Ovary (tissue), 9 donors: Measurements from ENCODE around the gene HOXA4. TPM values are rescaled to one million over a fixed set of nuclear protein-coding genes. Genes with fewer than 3 reads are reported as not detected.

ENCODE experiments used
- DNase-seq, 5 donors: peaks; one replicate each; pipeline ENCODE4 v3.0.0-alpha.2; 2019 to 2020
- H3K27ac ChIP-seq, 2 donors: fragments of 200-600 bp; one replicate each; pipeline versions ENCODE4 v1.5.1 to v1.8.0; 2019 to 2022
- H3K27me3 ChIP-seq: fragments of 200-600 bp; one replicate; pipeline ENCODE4 v1.8.0; 2022
- H3K36me3 ChIP-seq: fragments of 200-600 bp; sonication (generic); one replicate; pipeline ENCODE4 v1.5.1; 2019
- H3K4me1 ChIP-seq: one replicate; pipeline ENCODE4 v1.8.1; 2013; ENCODE audit warnings: mild to moderate bottlenecking, moderate library complexity; ENCODE audit not compliant: insufficient read depth
- H3K4me3 ChIP-seq: fragments of 200-600 bp; sonication (generic); one replicate; pipeline ENCODE4 v1.5.1; 2017
- H3K9me3 ChIP-seq, 2 donors: fragments of 200-600 bp in 1 of 2; sonication (generic) in 1 of 2; one replicate each; pipeline versions ENCODE4 v1.5.1 to v1.8.1; 2013 to 2019; ENCODE audit warnings: mild to moderate bottlenecking in 1 of 2, moderate library complexity in 1 of 2
- CTCF ChIP-seq, 3 donors: fragments of 450-650 bp in 2 of 3; fragments of 200-600 bp in 1 of 3; IDR thresholded peaks; one replicate each; pipeline versions ENCODE4 v1.5.1 to v1.8.0; 2016 to 2022; ENCODE audit warnings: antibody characterized with exemption in 3 of 3, mild to moderate bottlenecking in 1 of 3
- EP300 ChIP-seq: sonication (generic); formaldehyde crosslinking; IDR thresholded peaks from one replicate; pipeline ENCODE4 v1.6.1; 2017; ENCODE audit warnings: antibody characterized with exemption
- POLR2A ChIP-seq: fragments of 450-650 bp; IDR thresholded peaks from one replicate; pipeline ENCODE4 v1.6.1; 2017; ENCODE audit warnings: antibody characterized with exemption, mild to moderate bottlenecking, moderate library complexity
- WGBS, 3 donors: extraction: QIAGEN DNeasy Blood & Tissue Kit in 1 of 3; methylation state at CpG; one replicate each; pipeline versions ENCODE4 v1.1.5 to v1.1.7; 2013 to 2017; 5-methylcytosine and 5-hydroxymethylcytosine counted together
- intact Hi-C, 4 donors: fragments of 100-400 bp; cut with DNase I; formaldehyde crosslinking; loops; one replicate each; pipeline versions ENCODE4 v1.11.0 to v1.15.1; 2022 to 2023
- polyA plus RNA-seq, 2 donors: library from polyadenylated mRNA; stranded (reverse); fragments of 200-250 nt in 1 of 2; fragments of 350-450 nt in 1 of 2; fragmentation: Illumina TruSeq in 1 of 2; extraction: RNeasy Lipid Tissue Mini Kit (QIAGEN cat#74804) in 1 of 2; gene quantifications; one replicate each; pipeline ENCODE4 v1.2.3, GENCODE V29; 2013 to 2014
- total RNA-seq, 7 donors: library from RNA; depleted of rRNA in 2 of 7; stranded (reverse); fragments of >200 nt in 2 of 7; fragmentation: NEBNext Ultra II Directional in 3 of 7; extraction: Animal tissue kit (Norgen Biotek cat#: 25700) in 3 of 7; gene quantifications; one replicate each; pipeline versions ENCODE4 v1.1.0 to v1.2.4, GENCODE V29; 2016 to 2023
- donor health status: DM: no; HTN: no; CAD: no; lungs with moderate emphysema.
- donor health status: DM: no; HTN: no; CAD: no.
- donor health status: Bipolar disorder and iron deficiency.
- donor health status: DM: yes; HTN: yes; CAD: no.
- donor health status: DM: no; HTN: no; CAD: no.
- donor health status: DM: yes; HTN: yes; CAD: no.

The HOXA4 gene
- total and polyA plus RNA-seq, 9 donors, result 0.22 to 34.0 (median 3.5) TPM

GRCh38 chr7:27143950-27144780, 13.6 kb upstream of the HOXA4 start:
- 32 to 49% (median 34%) methylated on average over 40 of the region's 40 CpGs for WGBS, 3 donors
- Histone ChIP-seq H3K4me3 (no peak overlapping the region), H3K9me3 (peaks cover 0 to 6% of the 10 kb centered on the region in 2 donors), H3K4me1 (peaks cover 1% of the 10 kb centered on the region), H3K27me3 (no peaks in the 10 kb centered on the region), H3K27ac (no peak overlapping the region), H3K36me3 (no peaks in the 10 kb centered on the region)
- TF ChIP-seq POLR2A (no peak), CTCF (IDR thresholded peaks at IDR 0.05) (no peak), EP300 (no peak)
- intact Hi-C loops, result loop anchor here in 3 of 4 donors (5.0 kb wide), 2 partner anchors 287 to 292 kb away; no protein-coding TSS in a partner anchor
- no peak for DNase-seq

GRCh38 chr7:27143023-27143949, 12.7 kb upstream of the HOXA4 start, which contains the start of gene HOXA5:
TSS of gene HOXA5 (minus strand) at chr7:27143681. CDS start at chr7:27143607, 74 bp downstream.
- intact Hi-C loops, result loop anchor here in 3 of 4 donors (5.0 kb wide), 2 partner anchors 286 to 291 kb away; no protein-coding TSS in a partner anchor
- Histone ChIP-seq H3K4me3 (peak within 1 kb of the TSS; percentile 34), H3K27me3 (no peaks in the 10 kb centered on the region), H3K36me3 (no peaks in the 10 kb centered on the region), H3K4me1 (peaks cover 1% of the 10 kb centered on the region), H3K9me3 (peaks cover 0 to 6% of the 10 kb centered on the region in 2 donors), H3K27ac (no peak within 1 kb of the TSS)
- TF ChIP-seq CTCF (IDR thresholded peaks at IDR 0.05), result peak in 1 of 3 donors; percentile 56
- TF ChIP-seq EP300, result no peak
- 4 to 23% (median 5%) methylated on average over 65 to 86 of the region's 86 CpGs for WGBS, 3 donors
- peak in 2 of 5 donors; percentile 67 to 86 for DNase-seq

GRCh38 chr7:27142580-27143022, 12.0 kb upstream of the HOXA4 start:
- intact Hi-C loops, result loop anchor here in 3 of 4 donors (5.0 kb wide), 2 partner anchors 285 to 290 kb away; no protein-coding TSS in a partner anchor
- DNase-seq, result no peak
- Histone ChIP-seq H3K27me3 (no peaks in the 10 kb centered on the region), H3K9me3 (peaks cover 0 to 6% of the 10 kb centered on the region in 2 donors), H3K4me1 (peaks cover 1% of the 10 kb centered on the region), H3K4me3 (peak overlapping the region; percentile 34), H3K27ac (no peak overlapping the region), H3K36me3 (no peaks in the 10 kb centered on the region)
- WGBS, 3 donors, result 7 to 22% (median 8%) methylated on average over 29 of the region's 29 CpGs
- no peak for TF ChIP-seq POLR2A

GRCh38 chr7:27141923-27142579, 11.5 kb upstream of the HOXA4 start:
- TF ChIP-seq POLR2A (no peak), CTCF (IDR thresholded peaks at IDR 0.05) (no peak), EP300 (no peak)
- Histone ChIP-seq H3K36me3 (no peaks in the 10 kb centered on the region), H3K27me3 (no peaks in the 10 kb centered on the region), H3K4me1 (peaks cover 1% of the 10 kb centered on the region), H3K4me3 (peak overlapping the region; percentile 34), H3K9me3 (peaks cover 0 to 6% of the 10 kb centered on the region in 2 donors), H3K27ac (no peak overlapping the region)
- no peak for DNase-seq
- intact Hi-C loops, result loop anchor here in 3 of 4 donors (5.0 kb wide), 2 partner anchors 285 to 290 kb away; no protein-coding TSS in a partner anchor
- WGBS, 3 donors, result 46 to 64% (median 48%) methylated on average over 30 of the region's 30 CpGs
